SJSA1 (cell line): Measurements from ENCODE around the gene ZNF565. TPM values are rescaled to one million over a fixed set of nuclear protein-coding genes. Genes with fewer than 3 reads are reported as not detected.
A peak's percentile ranks its signal among the peaks of the same experiment; 100 is the strongest.
"Not testable (repeated sequence)": the region's sequence is repeated elsewhere in the genome, so short reads cannot be mapped to it uniquely, and the experiment has no call there.

Experiments
- DNase-seq, 2 experiments: peaks; one replicate each; pipeline ENCODE4 v3.0.0-alpha.2; 2015 to 2020; ENCODE audit warnings: low spot score in 2 of 2, low read depth in 1 of 2
- H3K27ac ChIP-seq: fragments of 250-450 bp; sonication (Bioruptor Pico); 2 replicates; pipeline ENCODE4 v1.5.1; 2020; ENCODE audit warnings: mild to moderate bottlenecking, moderate library complexity
- H3K27me3 ChIP-seq: fragments of 250-450 bp; sonication (Bioruptor Pico); replicated peaks from 2 replicates; pipeline ENCODE4 v1.5.1; 2020; ENCODE audit warnings: mild to moderate bottlenecking, moderate library complexity
- H3K36me3 ChIP-seq: fragments of 250-450 bp; sonication (Bioruptor Pico); 2 replicates; pipeline ENCODE4 v1.5.1; 2020; ENCODE audit warnings: mild to moderate bottlenecking
- H3K4me1 ChIP-seq: fragments of 250-450 bp; sonication (Bioruptor Pico); replicated peaks from 2 replicates; pipeline ENCODE4 v1.6.1; 2021; ENCODE audit warnings: mild to moderate bottlenecking
- H3K4me3 ChIP-seq: fragments of 250-450 bp; sonication (Bioruptor Pico); 2 replicates; pipeline ENCODE4 v1.5.1; 2020; ENCODE audit warnings: mild to moderate bottlenecking
- H3K9me3 ChIP-seq: fragments of 250-450 bp; sonication (Bioruptor Pico); replicated peaks from 2 replicates; pipeline ENCODE4 v1.5.1; 2020; ENCODE audit warnings: mild to moderate bottlenecking
- total RNA-seq: library from RNA; depleted of rRNA; stranded (reverse); fragments of >200 nt; shearing (Covaris generic); gene quantifications from 2 replicates; pipeline ENCODE4 v1.2.3, GENCODE V29; 2014

The ZNF565 gene
- total RNA-seq, 1 experiment from 2014 or later, result 2.4 TPM

DNA sequence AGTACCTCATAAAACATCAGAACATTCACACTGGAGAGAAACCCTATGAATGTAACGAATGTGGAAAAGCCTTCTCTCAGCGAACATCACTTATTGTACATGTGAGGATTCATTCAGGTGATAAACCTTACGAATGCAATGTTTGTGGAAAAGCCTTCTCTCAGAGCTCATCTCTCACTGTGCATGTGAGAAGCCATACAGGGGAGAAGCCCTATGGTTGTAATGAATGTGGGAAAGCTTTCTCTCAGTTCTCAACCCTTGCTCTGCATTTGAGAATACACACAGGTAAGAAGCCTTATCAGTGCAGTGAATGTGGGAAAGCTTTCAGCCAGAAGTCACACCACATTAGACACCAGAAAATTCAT is 22.5 kb upstream of the ZNF565 start:
- no peaks in the 10 kb centered on the region for H3K27me3 ChIP-seq
- H3K36me3 ChIP-seq, result peaks cover 73% of the 10 kb centered on the region
- DNase-seq, result no peak
- H3K4me3 ChIP-seq, result no peak overlapping the region
- no peak overlapping the region for H3K27ac ChIP-seq
- H3K4me1 ChIP-seq, result no peaks in the 10 kb centered on the region
- peaks cover 18% of the 10 kb centered on the region for H3K9me3 ChIP-seq

DNA sequence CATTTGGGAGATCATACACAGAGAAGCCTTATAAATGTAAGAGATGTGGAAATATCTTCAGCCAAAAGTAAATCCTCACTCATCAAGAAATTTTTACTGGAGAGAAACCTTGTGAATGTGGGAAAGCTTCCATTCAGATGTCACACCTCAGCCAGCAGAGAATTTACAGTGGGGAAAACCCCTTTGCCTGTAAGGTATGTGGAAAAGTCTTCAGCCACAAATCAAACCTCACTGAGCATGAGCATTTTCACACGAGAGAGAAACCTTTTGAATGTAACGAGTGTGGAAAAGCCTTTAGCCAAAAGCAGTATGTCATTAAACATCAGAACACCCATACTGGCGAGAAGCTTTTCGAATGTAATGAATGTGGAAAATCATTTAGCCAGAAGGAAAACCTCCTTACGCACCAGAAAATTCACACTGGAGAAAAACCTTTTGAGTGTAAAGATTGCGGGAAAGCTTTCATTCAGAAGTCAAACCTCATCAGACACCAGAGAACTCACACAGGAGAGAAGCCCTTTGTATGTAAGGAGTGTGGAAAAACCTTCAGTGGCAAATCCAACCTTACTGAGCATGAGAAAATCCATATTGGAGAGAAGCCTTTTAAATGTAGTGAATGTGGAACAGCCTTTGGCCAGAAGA is 22.0 kb upstream of the ZNF565 start:
- Histone ChIP-seq H3K4me1 (no peaks in the 10 kb centered on the region), H3K27ac (no peak overlapping the region), H3K27me3 (no peaks in the 10 kb centered on the region), H3K4me3 (no peak overlapping the region), H3K36me3 (peaks cover 78% of the 10 kb centered on the region), H3K9me3 (peaks cover 18% of the 10 kb centered on the region)
- DNase-seq, result no peak

DNA sequence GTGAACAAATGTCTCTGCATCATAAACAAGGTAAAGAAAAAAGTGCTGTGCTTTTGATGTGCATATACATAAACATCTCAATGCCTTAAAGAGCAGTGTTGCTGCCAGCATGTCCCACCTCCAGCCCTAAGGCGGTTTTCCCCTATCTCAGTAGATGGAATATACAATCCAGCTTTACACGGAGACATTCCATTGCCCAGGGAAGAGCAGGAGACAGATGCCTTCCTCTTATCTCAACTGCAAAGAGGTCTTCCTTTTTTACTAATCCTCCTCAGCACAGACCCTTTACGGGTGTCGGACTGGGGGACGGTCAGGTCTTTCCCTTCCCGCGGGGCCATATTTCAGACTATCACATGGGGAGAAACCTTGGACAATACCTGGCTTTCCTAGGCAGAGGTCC is 19.2 kb upstream of the ZNF565 start:
- not testable (repeated sequence) for H3K4me3 ChIP-seq, H3K27ac ChIP-seq, H3K4me1 ChIP-seq, DNase-seq, H3K27me3 ChIP-seq
- H3K36me3 ChIP-seq, result peaks cover 97% of the 10 kb centered on the region
- H3K9me3 ChIP-seq, result peaks cover 23% of the 10 kb centered on the region

DNA sequence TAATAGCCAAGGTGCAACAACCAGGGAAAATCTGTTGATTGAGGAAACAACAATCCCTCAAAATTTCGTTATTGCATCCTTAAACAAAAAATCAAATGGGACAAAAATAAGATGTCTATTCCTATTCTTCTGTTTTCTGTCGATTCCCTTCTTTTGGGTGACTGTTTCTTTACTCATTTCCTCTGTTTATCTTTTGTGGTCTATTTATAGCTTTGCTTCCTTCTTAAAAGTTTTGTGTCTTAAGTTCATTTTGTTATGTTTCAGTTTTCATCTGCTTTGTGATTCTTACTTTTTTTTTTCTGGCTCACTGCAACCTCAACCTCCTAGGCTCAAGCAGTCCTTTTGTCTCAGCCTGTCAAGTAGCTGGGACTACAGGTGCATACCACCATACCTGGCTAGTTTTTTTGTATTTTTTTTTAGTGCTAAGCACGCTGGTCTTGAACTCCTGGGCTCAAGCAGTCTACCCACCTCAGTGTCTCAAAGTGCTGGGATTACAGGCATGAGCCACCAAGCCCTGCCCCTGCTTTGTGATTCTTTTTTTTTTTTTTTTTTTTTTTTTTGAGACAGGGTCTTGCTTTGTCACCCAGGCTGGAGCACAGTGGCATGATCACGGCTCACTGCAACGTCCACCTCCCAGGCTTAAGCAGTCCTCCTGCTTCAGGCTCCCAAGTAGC is 10.9 kb upstream of the ZNF565 start:
- Histone ChIP-seq H3K36me3 (peaks cover 77% of the 10 kb centered on the region), H3K27ac (peak overlapping the region; percentile 49), H3K4me3 (no peak overlapping the region), H3K4me1 (peaks cover 28% of the 10 kb centered on the region), H3K27me3 (no peaks in the 10 kb centered on the region), H3K9me3 (peaks cover 4% of the 10 kb centered on the region)
- DNase-seq, result peak in 1 of 2 experiments; percentile 75

DNA sequence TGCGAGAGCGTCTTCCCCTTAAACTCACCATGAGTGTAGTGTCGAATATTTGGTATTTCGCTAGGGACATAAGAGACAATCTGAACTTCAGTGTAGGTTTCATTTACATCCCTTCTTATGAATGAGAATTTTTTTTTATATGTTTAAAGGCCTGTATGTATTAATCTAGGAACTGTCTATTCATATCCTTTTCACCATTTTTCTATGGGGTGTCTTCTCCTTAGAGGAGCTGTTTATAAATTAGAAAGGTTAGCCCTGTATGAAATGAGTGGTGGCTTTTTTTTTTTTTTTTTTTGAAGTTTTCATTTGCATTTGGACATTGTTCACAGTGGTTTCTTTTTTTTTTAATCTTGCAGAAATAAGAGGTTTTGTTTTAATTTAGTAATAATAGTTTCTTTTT is 8.0 kb upstream of the ZNF565 start:
- no peak for DNase-seq
- no peaks in the 10 kb centered on the region for H3K27me3 ChIP-seq
- peaks cover 62% of the 10 kb centered on the region for H3K36me3 ChIP-seq
- peaks cover 28% of the 10 kb centered on the region for H3K4me1 ChIP-seq
- no peaks in the 10 kb centered on the region for H3K9me3 ChIP-seq
- no peak overlapping the region for H3K27ac ChIP-seq
- no peak overlapping the region for H3K4me3 ChIP-seq

DNA sequence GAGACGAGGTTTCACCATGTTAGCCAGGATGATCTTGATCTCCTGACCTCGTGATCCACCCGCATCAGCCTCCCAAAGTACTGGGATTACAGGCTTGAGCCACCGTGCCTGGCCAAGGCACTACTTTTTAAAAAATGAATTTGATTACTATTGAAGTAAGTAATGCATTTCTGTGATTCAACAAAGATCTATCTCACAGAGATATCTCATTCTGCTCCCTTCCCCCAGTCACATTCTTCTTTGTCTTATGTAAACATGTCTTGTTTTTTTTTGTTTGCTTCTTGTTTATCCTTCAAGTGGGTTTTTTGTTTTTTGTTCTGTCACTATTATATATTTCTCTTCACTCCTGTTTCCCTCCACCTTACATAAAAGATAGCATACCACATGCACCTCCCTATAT is 7.0 kb upstream of the ZNF565 start:
- Histone ChIP-seq H3K36me3 (peaks cover 55% of the 10 kb centered on the region), H3K27me3 (no peaks in the 10 kb centered on the region), H3K27ac (no peak overlapping the region), H3K9me3 (no peaks in the 10 kb centered on the region), H3K4me1 (peaks cover 28% of the 10 kb centered on the region), H3K4me3 (no peak overlapping the region)
- no peak for DNase-seq

DNA sequence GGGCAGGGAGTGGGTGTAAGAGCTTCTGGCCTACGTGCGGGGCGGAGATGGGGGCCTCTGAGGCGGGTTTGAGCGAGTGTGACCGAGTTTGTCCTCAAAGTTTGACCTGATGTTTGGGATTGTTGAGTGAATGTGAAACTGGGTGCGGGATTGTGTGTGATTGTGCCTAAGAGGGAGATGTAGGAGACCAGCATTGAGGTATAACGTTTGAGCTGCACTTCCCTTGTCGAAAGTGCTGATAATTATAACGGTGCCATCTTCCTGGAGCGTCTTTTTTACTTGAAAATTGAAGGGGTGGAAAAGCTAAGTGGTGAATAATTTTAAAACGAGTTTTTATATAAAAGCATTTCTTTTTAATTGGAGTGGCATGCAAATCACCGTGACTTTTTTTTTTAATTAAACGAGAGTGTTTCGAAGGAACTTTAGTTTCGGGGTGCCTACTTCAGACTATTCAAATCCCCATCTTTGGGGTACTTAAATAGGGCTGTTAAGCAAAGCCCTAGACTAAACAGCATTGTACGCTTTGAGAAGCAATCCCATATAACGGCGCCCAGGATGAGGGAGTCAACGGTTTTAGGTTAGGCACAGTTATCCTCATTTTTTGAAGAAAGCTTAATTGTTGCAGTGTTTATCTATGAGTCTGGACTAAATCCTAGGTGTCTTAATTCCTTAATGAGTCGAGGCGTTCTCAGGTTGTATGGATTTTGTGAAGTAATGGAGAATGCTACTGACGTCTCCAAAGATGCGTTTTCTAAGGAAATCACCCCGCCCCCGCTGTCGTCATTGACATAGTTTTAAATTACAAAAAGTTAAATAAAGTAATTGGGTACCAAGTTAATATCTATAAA is 1.0 kb upstream of the ZNF565 start:
- H3K36me3 ChIP-seq, result peaks cover 23% of the 10 kb centered on the region

DNA sequence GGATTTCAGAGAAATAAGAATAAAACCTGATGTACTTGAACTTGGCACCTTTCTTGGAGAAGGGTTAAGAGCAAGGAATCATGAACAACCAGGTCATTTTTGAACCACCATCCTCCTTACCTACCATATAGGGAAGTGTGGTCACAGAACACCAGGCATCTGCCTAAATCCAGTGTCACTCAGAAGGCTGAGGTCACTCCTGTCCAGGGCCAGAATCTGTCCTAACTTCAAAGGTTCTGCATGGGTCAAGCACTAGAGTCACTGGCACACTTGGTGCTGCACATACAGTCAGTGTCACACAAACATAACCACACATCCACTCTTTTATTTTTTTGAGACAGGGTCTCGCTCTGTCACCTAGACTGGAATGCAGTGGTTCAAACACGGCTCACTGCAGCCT is 1.6 kb downstream of the ZNF565 start:
- DNase-seq, result no peak
- peaks cover 9% of the 10 kb centered on the region for H3K4me1 ChIP-seq
- H3K4me3 ChIP-seq, result no peak overlapping the region
- no peaks in the 10 kb centered on the region for H3K9me3 ChIP-seq
- H3K27ac ChIP-seq, result no peak overlapping the region
- H3K36me3 ChIP-seq, result peaks cover 8% of the 10 kb centered on the region; the same call in 1 of the 2 replicates
- no peaks in the 10 kb centered on the region for H3K27me3 ChIP-seq

More for the DNA sequence above, 1.0 kb upstream of the ZNF565 start:
- H3K4me1 ChIP-seq, result peaks cover 9% of the 10 kb centered on the region
- peak in 1 of 2 experiments; percentile 44 for DNase-seq
- no peaks in the 10 kb centered on the region for H3K9me3 ChIP-seq
- H3K27ac ChIP-seq, result peak overlapping the region; percentile 84
- no peaks in the 10 kb centered on the region for H3K27me3 ChIP-seq
- H3K4me3 ChIP-seq, result peak overlapping the region; percentile 58

DNA sequence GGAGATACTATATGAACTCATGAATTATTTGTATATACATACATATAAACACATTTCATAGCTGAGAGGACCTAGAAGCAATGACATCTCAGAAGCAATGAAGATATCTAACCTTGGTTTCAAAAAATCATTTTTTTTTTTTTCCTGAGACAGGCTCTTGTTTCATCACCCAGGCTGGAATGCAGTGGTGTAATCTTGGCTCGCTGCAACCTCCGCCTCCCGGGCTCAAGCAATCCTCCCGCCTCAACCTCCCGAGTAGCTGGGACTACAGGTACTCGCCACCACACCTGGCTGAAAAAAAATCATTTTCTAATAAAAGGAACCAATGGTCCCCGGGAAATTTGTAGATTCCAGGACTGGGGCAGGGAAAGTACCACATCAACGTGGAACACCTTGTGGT is 4.0 kb downstream of the ZNF565 start:
- Histone ChIP-seq H3K9me3 (no peaks in the 10 kb centered on the region), H3K27me3 (no peaks in the 10 kb centered on the region), H3K4me1 (peaks cover 6% of the 10 kb centered on the region; the same call in 1 of the 2 replicates), H3K36me3 (peaks cover 4% of the 10 kb centered on the region; the same call in 1 of the 2 replicates), H3K27ac (no peak overlapping the region), H3K4me3 (no peak overlapping the region)
- no peak for DNase-seq

DNA sequence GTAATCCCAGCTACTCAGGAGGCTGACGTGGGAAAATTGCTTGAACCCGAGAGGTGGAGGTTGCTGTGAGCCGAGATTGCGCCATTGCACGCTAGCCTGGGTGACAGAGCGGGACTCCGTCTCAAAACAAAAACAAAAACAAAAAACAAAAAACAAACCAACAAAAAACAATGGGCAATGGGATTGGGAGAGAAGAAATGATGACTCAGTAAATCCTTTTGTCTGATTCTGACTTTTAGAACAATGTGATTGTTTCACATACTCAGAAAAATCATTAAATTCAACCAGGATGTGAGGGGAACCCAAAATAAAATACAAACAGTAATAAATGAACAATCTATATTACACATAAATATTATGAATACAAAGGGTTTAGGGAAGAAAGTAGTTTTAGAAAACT is 5.1 kb downstream of the ZNF565 start:
- Histone ChIP-seq H3K36me3 (no peaks in the 10 kb centered on the region), H3K27me3 (no peaks in the 10 kb centered on the region), H3K4me3 (no peak overlapping the region), H3K9me3 (no peaks in the 10 kb centered on the region), H3K4me1 (peaks cover 6% of the 10 kb centered on the region; the same call in 1 of the 2 replicates), H3K27ac (no peak overlapping the region)
- DNase-seq, result no peak

DNA sequence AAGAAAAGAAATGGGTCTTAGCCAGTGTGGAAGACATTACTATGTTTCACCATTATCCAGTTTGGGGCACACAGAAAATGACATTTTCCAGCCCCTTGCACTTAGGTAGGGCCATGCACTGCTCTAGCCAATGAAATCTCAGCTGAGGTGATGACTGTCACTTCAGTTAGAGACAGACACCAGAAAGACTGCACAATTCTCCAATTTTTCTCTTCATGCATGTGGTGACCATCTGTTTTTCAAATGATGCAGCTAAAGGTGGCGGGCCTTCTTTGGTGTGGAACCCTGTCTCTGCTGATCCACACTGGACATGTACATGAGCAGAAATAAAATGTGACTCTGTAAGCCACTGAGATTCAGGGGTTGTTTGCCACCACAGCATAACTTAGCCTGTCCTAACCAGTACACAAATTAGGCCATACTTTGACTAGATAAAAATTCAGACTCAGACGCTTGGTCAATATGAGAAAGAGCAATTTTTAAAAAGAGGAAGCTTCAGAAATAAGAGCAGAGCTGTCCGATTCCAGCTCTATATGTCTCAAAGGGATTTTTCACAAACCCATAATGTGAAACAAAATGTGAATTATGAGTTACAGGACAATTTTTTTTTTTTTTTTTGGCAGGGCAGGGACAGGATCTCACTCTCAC is 6.7 kb downstream of the ZNF565 start:
- H3K9me3 ChIP-seq, result no peaks in the 10 kb centered on the region
- H3K4me3 ChIP-seq, result no peak overlapping the region
- DNase-seq, result no peak
- H3K36me3 ChIP-seq, result no peaks in the 10 kb centered on the region
- no peaks in the 10 kb centered on the region for H3K27me3 ChIP-seq
- no peaks in the 10 kb centered on the region for H3K4me1 ChIP-seq
- no peak overlapping the region for H3K27ac ChIP-seq

DNA sequence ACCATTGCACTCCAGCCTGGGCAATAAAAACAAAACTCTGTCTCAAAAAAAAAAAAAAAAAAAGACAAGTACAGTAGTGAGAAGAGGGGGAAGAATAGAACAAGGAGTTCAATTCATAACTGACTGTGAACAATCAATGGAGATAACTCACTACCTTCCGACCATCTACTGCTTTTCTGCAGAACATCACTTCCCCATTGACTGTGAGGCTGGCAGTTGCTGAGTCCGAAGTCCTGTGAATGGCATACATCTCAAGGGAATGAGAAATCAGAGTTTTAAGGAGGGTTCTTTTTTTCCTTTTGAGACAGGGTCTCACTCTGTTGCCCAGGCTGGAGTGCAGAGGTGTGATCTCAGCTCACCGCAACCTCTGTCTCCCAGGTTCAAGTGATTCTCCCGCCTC is 11.2 kb downstream of the ZNF565 start:
- Histone ChIP-seq H3K27me3 (no peaks in the 10 kb centered on the region), H3K4me3 (no peak overlapping the region), H3K36me3 (no peaks in the 10 kb centered on the region), H3K9me3 (no peaks in the 10 kb centered on the region), H3K27ac (no peak overlapping the region), H3K4me1 (no peaks in the 10 kb centered on the region)
- no peak for DNase-seq

DNA sequence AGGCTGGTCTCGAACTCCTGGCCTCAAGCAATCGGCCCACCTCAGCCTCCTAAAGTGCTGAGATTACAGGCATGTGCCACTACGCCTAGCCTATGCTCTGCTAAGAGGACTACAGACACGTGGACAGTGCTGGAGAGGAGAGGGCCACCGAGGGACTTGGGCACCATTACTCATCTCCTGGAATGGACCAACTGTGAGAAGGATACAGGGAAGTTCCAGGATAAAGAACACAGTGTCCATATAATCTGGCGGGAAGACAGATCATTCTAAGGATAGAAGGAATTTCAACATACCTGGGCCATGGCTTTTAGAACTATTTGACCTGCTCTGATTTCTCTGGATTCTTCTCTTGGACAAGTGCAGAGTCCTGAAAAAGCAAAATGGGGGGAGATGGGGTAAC is 12.8 kb downstream of the ZNF565 start:
- H3K9me3 ChIP-seq, result no peaks in the 10 kb centered on the region
- no peaks in the 10 kb centered on the region for H3K27me3 ChIP-seq

More for the DNA sequence above, 12.8 kb downstream of the ZNF565 start:
- Histone ChIP-seq H3K27ac (no peak overlapping the region), H3K36me3 (no peaks in the 10 kb centered on the region), H3K4me1 (no peaks in the 10 kb centered on the region), H3K4me3 (no peak overlapping the region)
- no peak for DNase-seq
